Measurements from ENCODE around the gene L3MBTL3.

GRCh38 chr6:130029163-130029562 lies 10.8 kb downstream of the L3MBTL3 start:
- TF ChIP-seq CTCF (IDR thresholded peaks at IDR 0.05) (no peak), POLR2A (IDR thresholded peaks at IDR 0.05) (no peak)
